Epithelial cell of proximal tubule (primary cell): ENCODE results near the gene TMEM59. TPM values are rescaled to one million over a fixed set of nuclear protein-coding genes. Genes with fewer than 3 reads are reported as not detected.
A peak's percentile ranks its signal among the peaks of the same experiment; 100 is the strongest.

Experiments used
- DNase-seq: peaks from one replicate; pipeline ENCODE4 v3.0.0-alpha.2; 2011; ENCODE audit warnings: low read depth
- H3K4me3 ChIP-seq: 2 replicates; pipeline ENCODE4 v1.5.1; 2011; ENCODE audit warnings: low read depth, mild to moderate bottlenecking, low read length
- total RNA-seq: library from RNA; depleted of rRNA; stranded (reverse); fragments of >200 nt; gene quantifications from 2 replicates; pipeline ENCODE4 v1.2.3, GENCODE V29; 2015
- TF ChIP-seq, protein P1 (sequence below): conservative IDR thresholded peaks from 2 replicates; pipeline ENCODE4 v1.5.1; 2012; ENCODE audit warnings: low read depth, mild to moderate bottlenecking, low read length

The TMEM59 gene
- total RNA-seq, 1 donor from 2014 or later, result 106 TPM

DNA sequence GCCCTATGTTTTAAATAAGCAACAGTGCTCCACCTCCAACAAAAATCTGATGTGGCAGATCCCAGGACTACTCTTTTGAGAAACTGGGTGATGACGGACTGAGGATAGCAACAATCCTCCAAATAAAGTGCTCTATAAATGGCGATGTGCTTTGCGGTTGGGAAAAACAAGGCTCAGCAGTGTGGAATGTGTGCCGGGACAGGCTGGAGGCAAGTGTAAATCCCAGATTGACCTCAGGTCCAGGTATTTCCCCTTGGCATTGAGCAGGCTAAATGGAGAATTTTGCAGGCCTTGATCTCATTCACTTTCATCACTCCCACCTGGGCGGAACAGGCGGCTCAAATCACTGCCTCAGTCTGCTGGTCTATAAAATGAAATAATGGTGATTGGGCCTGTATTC, 71.8 kb downstream of the TMEM59 start:
- TF ChIP-seq, protein P1, sequence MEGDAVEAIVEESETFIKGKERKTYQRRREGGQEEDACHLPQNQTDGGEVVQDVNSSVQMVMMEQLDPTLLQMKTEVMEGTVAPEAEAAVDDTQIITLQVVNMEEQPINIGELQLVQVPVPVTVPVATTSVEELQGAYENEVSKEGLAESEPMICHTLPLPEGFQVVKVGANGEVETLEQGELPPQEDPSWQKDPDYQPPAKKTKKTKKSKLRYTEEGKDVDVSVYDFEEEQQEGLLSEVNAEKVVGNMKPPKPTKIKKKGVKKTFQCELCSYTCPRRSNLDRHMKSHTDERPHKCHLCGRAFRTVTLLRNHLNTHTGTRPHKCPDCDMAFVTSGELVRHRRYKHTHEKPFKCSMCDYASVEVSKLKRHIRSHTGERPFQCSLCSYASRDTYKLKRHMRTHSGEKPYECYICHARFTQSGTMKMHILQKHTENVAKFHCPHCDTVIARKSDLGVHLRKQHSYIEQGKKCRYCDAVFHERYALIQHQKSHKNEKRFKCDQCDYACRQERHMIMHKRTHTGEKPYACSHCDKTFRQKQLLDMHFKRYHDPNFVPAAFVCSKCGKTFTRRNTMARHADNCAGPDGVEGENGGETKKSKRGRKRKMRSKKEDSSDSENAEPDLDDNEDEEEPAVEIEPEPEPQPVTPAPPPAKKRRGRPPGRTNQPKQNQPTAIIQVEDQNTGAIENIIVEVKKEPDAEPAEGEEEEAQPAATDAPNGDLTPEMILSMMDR, result no peak
- DNase-seq, result peak; percentile 73
- H3K4me3 ChIP-seq, result no peak overlapping the region

- DNase-seq, result no peak
- TF ChIP-seq, protein P1, result no peak
- no peak overlapping the region for H3K4me3 ChIP-seq
Measured at GRCh38 chr1:53979712-53980450, 73.1 kb downstream of the TMEM59 start.

Other genes with a start within 250 kb of the TMEM59 start
- gene NDC1, start 214.9 kb downstream of the TMEM59 start, total RNA-seq, result 40.9 and 63.7 TPM in 2 replicates
- 27.6 and 32.4 TPM in 2 replicates for gene YIPF1, start 163.4 kb downstream of the TMEM59 start, total RNA-seq
- gene DIO1, start 159.0 kb downstream of the TMEM59 start, total RNA-seq, result not detected in 2 replicates
- gene IFT25, start 107.5 kb downstream of the TMEM59 start, total RNA-seq, result 31.5 and 37.9 TPM in 2 replicates
- 46.7 and 48.0 TPM in 2 replicates for gene LRRC42, start 106.9 kb downstream of the TMEM59 start, total RNA-seq
- not detected in 2 replicates for gene LDLRAD1, start 35.0 kb downstream of the TMEM59 start, total RNA-seq
- 1.9 and 2.0 TPM in 2 replicates for gene TCEANC2, start 404 bp upstream of the TMEM59 start, total RNA-seq
- not detected in 2 replicates for gene CDCP2, start 99.8 kb upstream of the TMEM59 start, total RNA-seq
- 2.8 and 6.0 TPM in 2 replicates for gene CYB5RL, start 146.8 kb upstream of the TMEM59 start, total RNA-seq
- 115 and 191 TPM in 2 replicates for gene MRPL37, start 147.0 kb upstream of the TMEM59 start, total RNA-seq